OCI-LY3 (cell line): ENCODE results near the gene FANCC.

Source experiments
- CTCF ChIP-seq: fragments of 200-600, 300-600 bp; sonication (generic); IDR thresholded peaks from 2 replicates; pipeline ENCODE4 v1.5.1; 2014; ENCODE audit warnings: antibody characterized with exemption, low read length, low read depth
- EZH2phosphoT487 ChIP-seq: fragments of 200-600 bp; shearing (Covaris generic); IDR thresholded peaks from 2 replicates; pipeline ENCODE4 v1.6.1; 2018; ENCODE audit warnings: antibody characterized with exemption, mixed run types, low read depth

DNA sequence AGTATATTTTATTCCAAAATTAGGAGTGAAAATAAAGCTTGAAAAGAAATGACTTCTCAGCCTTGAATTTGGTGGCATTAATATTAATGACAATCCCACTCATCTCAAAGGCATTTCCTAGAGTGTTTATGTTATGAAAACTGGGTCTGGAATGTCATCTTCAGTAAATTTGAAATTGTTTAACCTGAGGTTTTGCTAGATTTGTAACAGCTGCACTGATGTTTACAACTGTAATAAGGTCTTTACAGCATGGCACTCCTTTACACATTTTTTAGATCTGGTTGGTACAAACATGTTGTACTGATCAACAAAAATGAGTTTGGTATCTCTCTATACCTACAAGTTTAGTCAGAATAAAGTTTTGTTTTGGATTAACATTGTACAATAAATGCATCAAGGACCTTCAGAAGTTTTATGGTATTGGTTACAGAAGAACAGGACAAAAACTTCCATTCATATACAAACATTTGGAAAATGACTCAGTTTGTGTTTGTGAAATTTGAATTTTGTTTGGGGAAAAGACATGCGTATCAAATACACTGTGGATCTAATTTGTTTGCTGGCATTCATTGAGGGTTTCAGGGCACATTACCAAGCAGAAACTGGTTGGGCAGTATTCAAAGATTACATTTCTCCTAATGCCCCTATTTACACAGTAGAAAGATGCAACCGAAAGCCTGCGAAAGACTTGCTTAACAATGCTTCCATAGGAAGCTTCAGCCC, 11.6 kb downstream of the FANCC start:
- TF ChIP-seq CTCF (no peak), EZH2phosphoT487 (no peak)
